AG04450 (cell line): ENCODE data around the gene TRAPPC3L. TPM values are rescaled to one million over a fixed set of nuclear protein-coding genes. Genes with fewer than 3 reads are reported as not detected.

ENCODE experiments used
- CTCF ChIA-PET: fragments of 300-600, 350-600 bp; formaldehyde crosslinking; extraction: SDS; loops from one replicate; lab custom pipeline; 2022; ENCODE audit warnings: antibody characterized with exemption, inconsistent platforms; lab: Charles Lee
- POLR2A ChIA-PET: fragments of 350-600 bp; formaldehyde crosslinking; extraction: SDS; loops from one replicate; lab custom pipeline; 2021; ENCODE audit warnings: antibody characterized with exemption, inconsistent platforms; lab: Yijun Ruan, JAX
- DNase-seq: peaks from one replicate; pipeline ENCODE4 v3.0.0-alpha.2; 2011; ENCODE audit warnings: low read depth, low spot score
- H3K27ac ChIP-seq: one replicate; pipeline ENCODE4 v1.5.1; 2012; ENCODE audit warnings: low read depth, low read length, control low read depth
- H3K27me3 ChIP-seq: one replicate; pipeline ENCODE4 v1.6.0; 2012; ENCODE audit warnings: low read length; ENCODE audit not compliant: control insufficient read depth, insufficient read depth
- H3K4me3 ChIP-seq: 2 replicates; pipeline ENCODE4 v1.5.1; 2011; ENCODE audit warnings: mild to moderate bottlenecking, low read depth, low read length, control low read depth
- H3K9me3 ChIP-seq: 2 replicates; pipeline ENCODE4 v1.5.1; 2012; ENCODE audit warnings: low read length; ENCODE audit not compliant: control insufficient read depth, insufficient read depth
- CTCF ChIP-seq: IDR thresholded peaks from 2 replicates; pipeline ENCODE4 v1.5.1; 2011; ENCODE audit warnings: low read depth, low read length, control low read depth, inconsistent platforms
- polyA plus RNA-seq: library from polyadenylated mRNA; depleted of rRNA; stranded (reverse); fragments of >200 nt; gene quantifications from 2 replicates; pipeline ENCODE4 v1.2.3, GENCODE V29; 2011

TRAPPC3L gene
- polyA plus RNA-seq, 1 experiment: 0.19 TPM

GRCh38 chr6:116564921-116565872 is 19.7 kb upstream of the TRAPPC3L start:
- Histone ChIP-seq H3K4me3 (0 out of 2 replicates have a peak overlapping the region, but pooled peaks have one; percentile 5), H3K27ac (no peak overlapping the region), H3K9me3 (no peaks in the 10 kb centered on the region), H3K27me3 (no peaks in the 10 kb centered on the region)
- no peak for TF ChIP-seq CTCF
- DNase-seq: no peak
- CTCF ChIA-PET: interaction anchor here (0.5 to 4.8 kb wide), 6 partner anchors 31 to 419 kb away, joined by 3 to 69 read pairs (median 26); partner anchors contain the start of gene CALHM5
- POLR2A ChIA-PET: interaction anchor here (0.8 to 1.6 kb wide), 2 partner anchors 194 to 285 kb away, joined by 4 read pairs; partner anchors contain the start of gene TSPYL1

GRCh38 chr6:116564311-116564710 is 18.8 kb upstream of the TRAPPC3L start:
- H3K27ac ChIP-seq: no peak overlapping the region
- no peak for DNase-seq
- no peak overlapping the region for H3K4me3 ChIP-seq
- no peak for TF ChIP-seq CTCF
- no peaks in the 10 kb centered on the region for H3K9me3 ChIP-seq
- POLR2A ChIA-PET: interaction anchor here (1.6 kb wide), 1 partner anchor 284 kb away, joined by 4 read pairs; the partner anchor contains the start of gene TSPYL1
- H3K27me3 ChIP-seq: no peaks in the 10 kb centered on the region
- CTCF ChIA-PET: interaction anchor here (0.7 to 5.4 kb wide), 6 partner anchors 8 to 352 kb away, joined by 4 to 102 read pairs (median 46); partner anchors contain the start of gene RWDD1

- ChIA-PET POLR2A (interaction anchor here (1.6 kb wide), 1 partner anchor 284 kb away, joined by 4 read pairs; the partner anchor contains the start of gene TSPYL1), CTCF (interaction anchor here (0.7 to 5.4 kb wide), 10 partner anchors 8 to 351 kb away, joined by 3 to 102 read pairs (median 8); partner anchors contain the start of genes CALHM5 and RWDD1)
- H3K9me3 ChIP-seq: no peaks in the 10 kb centered on the region
- DNase-seq: no peak
- H3K27me3 ChIP-seq: no peaks in the 10 kb centered on the region
- TF ChIP-seq CTCF: no peak
- no peak overlapping the region for H3K4me3 ChIP-seq
- H3K27ac ChIP-seq: no peak overlapping the region
Measured at GRCh38 chr6:116563830-116564229, 18.3 kb upstream of the TRAPPC3L start.

GRCh38 chr6:116562614-116563013 is 17.1 kb upstream of the TRAPPC3L start:
- H3K4me3 ChIP-seq: no peak overlapping the region
- CTCF ChIA-PET: interaction anchor here (0.8 to 5.4 kb wide), 19 partner anchors 9 to 345 kb away, joined by 3 to 102 read pairs (median 4); partner anchors contain the start of genes CALHM5 and RWDD1
- TF ChIP-seq CTCF: no peak
- no peaks in the 10 kb centered on the region for H3K27me3 ChIP-seq
- H3K9me3 ChIP-seq: no peaks in the 10 kb centered on the region
- POLR2A ChIA-PET: interaction anchor here (0.6 kb wide), 1 partner anchor 343 kb away, joined by 11 read pairs; no protein-coding TSS in a partner anchor
- no peak overlapping the region for H3K27ac ChIP-seq
- DNase-seq: no peak
